ENCODE results near the gene ACO2.

ACO2 gene

DNA sequence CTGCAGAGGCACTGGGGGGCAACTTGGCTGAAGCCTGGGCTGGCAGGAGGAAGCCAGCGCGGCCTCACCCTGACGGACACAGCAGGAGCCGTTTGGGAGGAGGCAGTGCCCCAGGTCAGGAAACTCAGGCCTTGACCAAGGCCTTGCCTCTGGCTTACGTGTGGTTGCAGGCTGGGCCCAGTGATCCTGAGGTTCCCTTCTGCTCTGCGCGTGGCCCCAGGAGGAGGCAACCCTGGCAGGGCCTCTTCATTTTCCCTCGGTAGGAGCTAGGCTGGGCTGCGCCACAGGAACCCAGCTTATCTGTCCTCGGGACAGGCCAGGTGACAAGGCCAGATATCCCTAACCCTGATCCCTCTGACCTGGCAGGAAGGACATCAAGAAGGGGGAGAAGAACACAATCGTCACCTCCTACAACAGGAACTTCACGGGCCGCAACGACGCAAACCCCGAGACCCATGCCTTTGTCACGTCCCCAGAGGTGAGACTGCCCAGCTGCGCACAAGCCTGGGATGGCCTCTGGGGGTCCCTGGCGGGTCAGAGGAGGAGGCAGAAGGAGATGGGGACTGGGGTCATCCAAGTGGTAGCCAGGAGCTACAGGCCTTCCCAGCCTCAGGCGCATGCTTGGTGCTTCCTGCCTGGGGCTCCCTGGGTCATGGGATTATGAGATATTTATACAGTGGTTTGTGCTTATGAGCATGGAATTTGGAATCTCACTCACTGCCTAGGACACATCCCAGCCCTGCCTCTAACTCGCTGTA is 54.7 kb downstream of the ACO2 start:
- DNase-seq (ENCODE audit: low read depth) = no peak

DNA sequence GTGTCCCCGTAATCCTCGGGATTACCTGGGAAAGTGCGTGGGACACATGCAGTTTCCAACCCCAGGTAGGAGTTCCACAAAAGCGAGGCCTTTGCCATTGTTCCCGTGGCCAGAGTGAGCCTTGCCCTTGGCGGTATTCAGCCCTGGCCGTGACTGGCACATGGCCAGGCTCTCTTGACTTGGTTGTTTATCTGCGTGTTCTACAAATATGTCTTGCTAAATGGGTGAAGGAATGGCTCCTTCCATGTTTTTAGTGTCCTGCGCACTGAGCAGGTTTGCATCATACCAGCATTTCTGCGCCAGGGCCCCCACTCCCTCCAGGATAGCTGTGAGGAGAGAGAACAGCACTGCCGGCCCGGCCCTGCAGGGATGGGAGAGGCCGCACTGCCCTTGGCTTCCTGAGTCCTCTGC is 55.3 kb downstream of the ACO2 start:
- no peak for DNase-seq (ENCODE audit: low read depth)

DNA sequence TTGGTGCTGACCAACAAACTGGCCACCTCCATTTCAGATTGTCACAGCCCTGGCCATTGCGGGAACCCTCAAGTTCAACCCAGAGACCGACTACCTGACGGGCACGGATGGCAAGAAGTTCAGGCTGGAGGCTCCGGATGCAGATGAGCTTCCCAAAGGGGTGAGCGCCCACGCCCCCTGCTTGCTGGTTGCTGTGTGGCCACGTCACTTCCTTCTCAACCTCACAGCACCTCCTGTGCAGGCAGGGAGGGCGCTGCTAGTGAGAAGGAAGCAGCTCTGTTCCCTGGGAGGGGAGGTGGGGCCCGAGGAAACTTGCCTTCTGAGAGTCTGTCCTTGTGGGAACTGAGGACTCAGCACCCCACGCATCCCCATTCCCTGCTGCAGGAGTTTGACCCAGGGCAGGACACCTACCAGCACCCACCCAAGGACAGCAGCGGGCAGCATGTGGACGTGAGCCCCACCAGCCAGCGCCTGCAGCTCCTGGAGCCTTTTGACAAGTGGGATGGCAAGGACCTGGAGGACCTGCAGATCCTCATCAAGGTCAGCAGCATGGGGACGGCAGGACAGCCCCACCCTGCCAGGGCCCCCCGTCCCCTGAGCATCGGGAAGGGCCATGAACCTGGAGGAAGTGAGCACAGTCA is 56.0 kb downstream of the ACO2 start:
- DNase-seq (ENCODE audit: low read depth) = peak; percentile 48

DNA sequence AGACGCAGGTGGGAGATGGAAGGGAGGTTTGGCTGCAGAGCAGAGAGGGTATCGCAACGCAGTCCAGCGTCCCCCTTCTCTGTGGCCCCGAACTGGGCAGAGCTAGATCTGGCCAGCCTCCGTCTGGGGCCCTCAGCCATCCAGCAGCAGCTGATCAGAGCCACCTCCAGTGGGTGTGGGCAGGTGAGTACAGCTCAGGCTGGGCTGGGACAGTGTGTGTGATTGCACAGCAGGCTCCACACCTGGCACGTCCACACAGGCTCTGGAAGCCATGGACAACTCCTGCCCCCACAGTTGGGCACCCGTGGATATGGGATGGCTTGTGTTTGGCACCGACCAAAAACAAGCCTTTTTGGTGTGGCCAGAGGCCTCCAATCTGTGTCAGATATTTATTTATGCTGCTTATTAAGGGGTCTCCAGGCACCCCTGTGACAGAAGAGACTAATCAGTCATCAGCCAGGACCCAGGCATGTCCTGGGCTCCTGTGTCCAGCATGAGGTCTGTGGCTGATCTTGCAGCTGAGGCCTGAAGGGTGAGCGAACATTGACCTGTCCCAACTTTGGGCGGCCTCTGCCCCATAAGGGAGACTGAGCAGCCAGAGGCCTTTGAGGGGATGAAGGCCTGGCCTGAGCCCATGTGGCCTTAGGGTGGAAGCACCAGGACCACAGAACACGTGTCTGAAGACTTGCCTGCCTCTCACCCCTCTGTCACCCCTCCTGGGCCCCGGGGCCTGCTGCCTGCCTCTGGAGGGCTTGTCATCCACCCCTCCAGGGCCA is 56.7 kb downstream of the ACO2 start:
- no peak for DNase-seq (ENCODE audit: low read depth)

DNA sequence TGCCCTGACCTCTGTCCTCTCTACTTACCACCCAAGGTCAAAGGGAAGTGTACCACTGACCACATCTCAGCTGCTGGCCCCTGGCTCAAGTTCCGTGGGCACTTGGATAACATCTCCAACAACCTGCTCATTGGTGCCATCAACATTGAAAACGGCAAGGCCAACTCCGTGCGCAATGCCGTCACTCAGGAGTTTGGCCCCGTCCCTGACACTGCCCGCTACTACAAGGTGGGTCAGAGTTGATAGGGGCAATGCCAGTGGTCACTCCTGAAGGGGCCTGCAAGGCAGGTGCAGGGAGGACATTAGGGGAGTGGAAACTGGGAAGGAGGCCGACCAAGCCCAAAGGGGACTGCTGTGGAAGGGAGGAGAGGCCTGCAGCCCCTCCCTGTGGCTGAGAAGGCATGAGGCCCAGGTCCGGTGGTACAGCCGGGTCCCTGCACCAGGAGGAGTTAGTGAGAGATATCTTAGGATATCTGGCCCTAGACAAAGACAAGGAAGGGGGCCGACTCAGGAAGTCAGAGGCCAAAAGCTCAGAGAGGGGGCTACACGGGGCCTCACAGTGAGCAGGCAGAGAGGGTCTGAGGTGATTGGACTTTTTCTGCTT is 57.4 kb downstream of the ACO2 start:
- no peak for DNase-seq (ENCODE audit: low read depth)

DNA sequence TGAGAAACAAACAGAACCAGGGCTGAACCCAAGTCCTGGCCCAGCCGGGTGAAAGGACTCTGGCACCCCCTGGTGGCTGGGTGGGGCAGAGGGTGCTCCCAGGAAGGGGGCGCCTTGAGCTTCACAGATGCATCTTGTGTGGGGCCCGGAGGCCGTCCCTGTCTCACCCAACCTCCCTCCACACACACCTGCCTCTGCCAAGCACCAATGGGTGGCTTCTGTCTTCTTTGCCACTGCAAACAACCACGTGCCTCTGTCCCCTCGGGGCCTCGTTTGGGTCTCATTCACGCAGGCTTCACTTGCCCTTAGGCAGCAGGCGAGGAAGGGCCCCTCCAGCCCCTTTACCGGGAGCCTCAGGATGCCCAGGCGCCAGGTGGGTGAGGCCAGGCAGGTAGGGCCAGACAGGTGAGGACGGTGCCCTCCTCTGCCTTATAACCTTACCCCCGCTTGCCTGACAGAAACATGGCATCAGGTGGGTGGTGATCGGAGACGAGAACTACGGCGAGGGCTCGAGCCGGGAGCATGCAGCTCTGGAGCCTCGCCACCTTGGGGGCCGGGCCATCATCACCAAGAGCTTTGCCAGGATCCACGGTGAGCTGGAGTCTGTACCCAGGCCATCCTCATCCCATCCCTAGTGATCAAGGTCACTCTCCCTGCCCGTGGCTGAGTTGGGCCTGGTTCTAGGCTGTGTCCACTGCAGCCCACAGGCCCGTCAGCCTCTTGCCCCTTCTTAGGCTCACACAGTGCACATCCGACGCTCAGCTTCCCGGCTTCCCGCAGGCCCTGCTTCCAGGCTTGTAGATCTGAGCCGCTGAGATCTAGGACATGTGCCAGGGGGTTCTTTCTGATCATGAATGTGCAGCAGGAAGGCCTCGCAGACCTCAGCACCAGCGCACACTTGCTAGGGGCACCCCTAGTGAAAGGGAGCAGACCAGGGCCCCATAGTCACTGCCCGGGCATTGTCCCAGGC is 58.2 kb downstream of the ACO2 start:
- peak; percentile 46 for DNase-seq (ENCODE audit: low read depth)

DNA sequence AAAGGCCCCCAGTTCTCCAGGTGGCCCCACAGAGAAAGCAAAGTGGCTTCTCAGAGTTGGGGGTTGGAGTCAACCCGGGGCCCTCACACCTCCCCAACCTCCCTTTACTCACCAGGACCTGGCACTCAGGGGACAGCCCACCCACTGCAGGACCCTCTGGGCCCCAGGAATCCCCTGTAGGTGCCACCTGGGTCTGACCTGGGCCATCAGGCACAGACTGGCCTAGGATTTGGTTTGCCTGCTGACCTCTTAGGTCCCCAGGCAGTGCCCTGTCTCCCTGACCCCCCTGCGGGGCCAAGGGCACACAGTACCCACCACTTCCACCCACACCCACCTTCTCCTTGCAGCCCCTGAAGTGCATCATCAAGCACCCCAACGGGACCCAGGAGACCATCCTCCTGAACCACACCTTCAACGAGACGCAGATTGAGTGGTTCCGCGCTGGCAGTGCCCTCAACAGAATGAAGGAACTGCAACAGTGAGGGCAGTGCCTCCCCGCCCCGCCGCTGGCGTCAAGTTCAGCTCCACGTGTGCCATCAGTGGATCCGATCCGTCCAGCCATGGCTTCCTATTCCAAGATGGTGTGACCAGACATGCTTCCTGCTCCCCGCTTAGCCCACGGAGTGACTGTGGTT is 59.3 kb downstream of the ACO2 start:
- DNase-seq (ENCODE audit: low read depth) = no peak

DNA sequence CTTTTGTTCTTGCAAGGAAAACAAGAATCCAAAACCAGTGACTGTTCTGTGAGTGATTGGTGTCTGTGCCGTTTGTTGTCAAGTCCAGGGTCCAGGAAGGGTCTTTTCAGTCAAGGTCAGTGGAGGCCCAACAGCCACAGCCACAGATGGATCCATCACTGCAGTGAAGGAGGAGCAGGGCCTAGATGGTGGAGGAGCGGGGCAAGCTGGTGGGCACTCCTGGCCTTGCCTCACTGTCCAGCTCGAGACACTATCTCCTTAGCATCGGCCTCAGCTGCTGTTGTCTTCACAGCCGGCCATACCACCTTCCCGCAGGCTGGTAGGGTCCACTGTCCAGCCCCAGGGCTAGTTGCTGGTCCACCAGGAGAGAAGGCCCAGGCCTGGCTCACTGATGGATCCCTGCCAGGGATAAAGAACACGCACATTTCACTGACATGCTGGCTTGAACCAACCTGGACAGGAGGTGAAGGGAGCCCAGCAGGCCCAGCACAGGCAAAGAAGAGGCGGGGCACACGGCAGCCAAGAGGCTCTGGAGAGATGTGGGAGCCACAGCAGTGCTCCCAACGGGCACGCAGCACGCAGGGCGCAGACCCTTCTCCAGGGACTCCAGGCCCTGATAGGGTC is 60.1 kb downstream of the ACO2 start:
- DNase-seq (ENCODE audit: low read depth) = no peak

DNA sequence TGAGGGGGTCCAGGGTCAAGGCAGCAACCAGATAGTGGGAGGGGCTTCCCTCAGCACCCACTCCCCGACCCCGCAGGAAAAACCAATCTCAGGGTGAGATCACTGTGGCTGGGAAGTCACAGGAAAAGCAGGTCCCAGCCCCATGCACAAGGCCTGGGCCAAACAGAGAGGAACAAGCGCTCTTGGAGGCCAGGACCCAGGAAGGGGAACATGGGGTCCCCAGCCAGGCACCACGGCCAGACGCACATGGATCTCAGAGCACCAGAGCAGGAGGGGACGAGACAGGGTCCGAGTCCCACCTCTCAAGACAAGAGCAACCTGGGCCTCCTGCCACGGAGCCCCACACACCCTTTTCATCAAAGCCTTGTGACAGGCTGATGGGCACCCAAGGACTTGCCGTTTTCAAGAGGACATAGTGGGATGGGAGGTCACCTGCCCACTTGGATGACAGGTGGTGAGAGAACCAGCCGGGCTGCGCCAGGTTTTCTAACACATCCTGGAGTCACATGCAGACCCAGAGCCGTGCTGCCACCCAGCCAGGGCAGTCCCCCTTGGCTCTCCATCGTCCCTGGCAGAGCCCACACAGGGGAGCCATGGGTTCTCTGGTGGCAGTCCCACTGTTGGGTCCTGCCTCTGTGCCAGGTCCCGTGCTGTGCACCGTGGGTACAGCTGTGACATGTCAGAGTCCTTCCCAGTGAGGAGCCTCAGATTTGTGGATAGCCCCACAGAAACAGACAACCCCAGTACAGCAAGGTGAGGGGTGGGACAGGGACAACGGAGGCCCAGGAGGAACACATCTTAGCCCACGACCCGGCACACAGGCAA is 62.2 kb downstream of the ACO2 start:
- no peak for DNase-seq (ENCODE audit: low read depth)

DNA sequence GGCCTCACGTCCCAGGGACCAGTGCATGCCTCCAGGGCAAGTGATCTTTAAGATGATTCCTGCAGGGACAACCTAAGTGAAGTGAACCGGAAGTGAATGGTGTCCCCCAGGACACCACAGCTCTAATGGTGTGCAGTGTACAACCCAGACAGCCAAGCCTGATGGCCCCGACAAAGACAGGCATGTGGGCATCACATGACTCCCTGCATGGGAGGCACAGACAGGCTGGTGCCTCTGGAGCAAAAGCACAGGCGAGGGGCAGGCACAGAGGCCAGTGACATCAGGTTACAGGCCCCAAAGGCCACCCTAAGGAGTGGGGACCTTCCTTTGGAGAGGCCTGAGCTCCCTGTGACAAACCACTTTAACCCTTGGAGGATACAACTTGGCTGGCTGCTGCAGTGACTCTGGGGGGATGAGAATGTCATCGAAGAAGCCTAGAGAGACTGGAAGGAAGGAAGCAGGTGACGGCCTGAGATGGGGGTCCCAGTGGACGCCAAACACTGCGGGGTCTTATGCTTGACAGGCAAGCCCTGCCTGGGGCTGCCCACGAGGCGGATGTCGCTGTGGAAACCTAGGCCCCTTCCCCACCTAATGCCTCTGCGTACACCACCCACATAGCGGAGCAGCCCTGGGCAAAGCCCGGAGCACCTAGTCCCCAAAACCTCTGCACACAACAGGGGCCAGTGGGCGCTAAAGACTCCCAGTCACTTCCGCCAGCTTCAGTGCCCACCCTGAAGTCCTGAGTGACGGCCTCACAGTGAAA is 63.0 kb downstream of the ACO2 start:
- no peak for DNase-seq (ENCODE audit: low read depth)

DNA sequence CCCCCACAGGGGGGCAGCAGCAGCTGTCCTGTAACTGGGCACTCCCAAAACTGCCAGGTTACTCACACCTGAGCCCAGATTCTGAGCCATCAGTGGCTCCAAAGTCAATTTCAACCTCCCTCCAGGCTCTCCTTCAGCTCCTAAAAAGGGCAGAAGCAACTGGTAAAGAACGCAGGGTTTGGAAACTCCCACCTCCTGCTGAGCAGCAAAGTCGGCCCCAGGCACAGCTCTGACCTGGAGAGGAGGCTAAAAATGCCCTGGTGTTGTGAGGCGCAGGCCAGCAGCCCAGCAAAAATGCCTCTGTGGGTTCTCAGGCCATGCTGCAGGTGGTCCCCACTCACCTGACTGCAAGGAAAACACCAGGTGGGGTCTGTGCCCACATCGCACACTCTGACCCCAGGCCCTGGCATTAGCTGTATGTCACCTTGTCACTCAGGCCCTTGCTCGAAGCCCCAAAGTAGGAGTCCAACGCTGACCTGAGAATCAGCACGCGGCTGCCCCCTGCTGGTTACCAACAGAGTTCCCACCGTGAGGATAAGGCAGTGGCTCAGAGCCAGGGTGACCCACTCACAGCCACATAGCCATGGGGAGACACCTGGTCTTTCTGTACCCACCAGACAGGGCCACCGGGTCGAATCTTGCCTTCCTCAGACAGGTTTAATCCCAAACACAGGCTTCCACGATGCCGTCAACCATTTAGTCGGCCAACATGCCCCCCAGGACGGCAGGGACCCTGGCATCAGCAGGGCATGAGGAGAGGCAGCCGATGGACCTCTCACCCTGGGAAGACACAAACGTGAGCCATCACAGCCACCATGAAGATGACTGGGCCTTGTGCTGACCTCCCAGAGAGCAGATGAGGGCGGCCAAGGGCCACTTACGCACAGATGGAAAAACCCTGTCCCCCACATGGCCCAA is 64.2 kb downstream of the ACO2 start:
- peak; percentile 59 for DNase-seq (ENCODE audit: low read depth)

DNA sequence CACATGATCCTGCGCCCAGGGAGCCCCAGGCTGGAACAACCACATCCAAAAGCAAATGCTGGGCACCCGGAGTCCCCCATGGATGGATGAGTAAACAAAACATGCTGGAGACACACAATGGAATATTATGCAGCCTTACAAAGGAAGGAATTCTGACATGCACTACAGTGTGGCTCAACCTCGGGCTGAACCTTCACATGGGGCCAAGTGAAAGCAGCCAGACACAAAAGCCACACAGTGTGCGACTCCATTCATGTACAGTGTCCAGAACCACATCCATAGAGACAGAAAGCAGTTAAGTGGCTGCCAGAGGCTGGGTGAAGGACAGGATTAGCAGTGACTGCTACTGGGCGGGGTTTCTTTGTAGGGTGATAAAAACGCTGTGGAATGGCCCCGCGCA is 65.3 kb downstream of the ACO2 start:
- no peak for DNase-seq (ENCODE audit: low read depth)

DNA sequence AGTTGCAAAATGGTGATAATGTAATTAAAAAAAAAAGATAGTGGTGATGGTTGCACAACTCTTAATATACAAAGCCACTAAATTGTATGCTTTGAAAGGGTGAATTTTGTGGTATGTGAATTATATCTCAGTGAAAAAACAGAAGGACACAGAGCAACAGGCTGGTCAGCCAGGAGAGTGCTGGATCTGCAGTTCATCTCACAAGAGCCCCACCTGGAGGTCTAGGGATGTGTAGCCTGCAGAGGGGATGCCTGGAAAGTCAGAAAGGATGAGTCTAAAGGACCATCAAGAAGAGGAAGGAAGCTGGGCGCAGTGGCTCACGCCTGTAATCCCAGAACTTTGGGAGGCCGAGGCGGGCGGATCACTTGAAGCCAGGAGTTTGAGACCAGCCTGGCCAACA is 66.3 kb downstream of the ACO2 start:
- DNase-seq (ENCODE audit: low read depth) = no peak

DNA sequence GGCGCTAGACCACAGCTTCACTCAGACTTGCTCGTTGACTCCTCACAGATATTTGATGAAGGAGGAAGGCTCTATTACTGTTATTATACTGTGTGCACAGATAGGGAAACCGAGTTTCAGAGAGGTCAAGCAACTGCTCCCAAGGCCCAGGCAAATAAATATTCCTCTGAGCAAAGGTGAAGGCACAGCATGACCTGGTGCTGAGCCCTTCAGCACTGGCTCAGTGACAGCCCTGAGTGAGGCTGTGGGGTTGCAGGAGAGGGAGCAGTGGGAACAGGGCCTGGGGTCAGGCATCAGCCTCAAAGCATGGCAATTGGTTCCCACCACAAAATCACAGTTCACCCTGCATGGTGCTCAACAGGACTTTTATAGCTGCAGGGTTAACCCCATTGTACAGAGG is 68.3 kb downstream of the ACO2 start:
- DNase-seq (ENCODE audit: low read depth) = no peak

DNA sequence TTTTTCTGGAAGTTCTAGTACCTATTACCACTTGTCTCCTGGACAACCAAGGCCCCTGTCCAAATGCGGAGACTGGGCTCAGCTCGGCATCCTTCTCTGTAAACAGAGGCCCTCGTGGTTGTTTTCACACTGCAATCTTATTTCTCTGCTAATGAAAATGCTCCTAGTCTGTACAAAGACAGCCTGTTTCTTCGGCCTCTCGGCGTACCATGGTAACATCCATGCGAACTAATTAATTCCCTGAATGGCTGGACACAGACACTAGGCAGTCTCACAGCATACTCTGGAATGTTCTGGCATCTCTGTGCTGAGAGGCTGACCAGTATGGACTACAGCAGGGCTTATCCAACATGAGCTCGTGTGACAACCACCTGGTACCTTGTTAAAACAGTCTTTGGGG is 69.7 kb downstream of the ACO2 start:
- DNase-seq (ENCODE audit: low read depth) = no peak

DNA sequence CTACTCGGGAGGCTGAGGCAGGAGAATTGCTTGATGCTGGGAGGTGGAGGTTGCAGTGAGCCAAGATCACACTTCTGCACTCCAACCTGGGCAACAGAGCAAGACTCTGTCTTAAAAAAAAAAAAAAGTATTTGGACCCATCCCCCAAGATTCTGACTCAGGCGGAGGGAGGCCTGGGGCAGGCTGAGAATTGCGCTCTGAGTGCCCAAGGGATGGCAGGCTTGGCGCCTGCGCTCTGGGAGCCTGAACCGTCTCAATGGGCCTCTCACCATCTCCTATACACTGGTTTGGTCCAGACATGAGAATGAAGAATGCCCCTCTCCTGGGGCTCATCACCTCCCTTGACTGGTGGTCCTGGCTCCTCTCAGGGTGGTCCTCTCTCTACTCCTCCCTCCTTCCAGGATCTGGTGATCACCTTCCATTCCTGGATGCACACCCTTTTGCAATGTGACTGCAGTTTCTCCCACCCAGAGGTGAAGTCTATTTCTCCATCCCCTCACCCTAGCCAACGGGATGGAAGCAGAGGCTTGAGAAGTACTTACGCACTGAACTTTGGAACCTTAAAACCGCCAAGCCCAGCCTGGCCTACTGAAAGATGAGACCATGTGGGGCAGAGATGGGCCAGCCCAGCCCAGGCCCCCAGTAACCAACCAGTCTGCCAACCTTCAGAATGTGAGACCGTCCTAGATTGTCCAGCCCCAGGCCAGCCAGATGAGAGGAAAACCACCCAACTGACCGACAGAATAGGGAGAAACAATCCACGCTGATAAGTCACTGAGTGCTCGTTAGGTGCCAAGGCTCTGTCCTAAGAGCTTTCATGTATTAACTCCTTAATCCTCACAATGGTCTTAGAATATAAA is 70.5 kb downstream of the ACO2 start:
- no peak for DNase-seq (ENCODE audit: low read depth)

DNA sequence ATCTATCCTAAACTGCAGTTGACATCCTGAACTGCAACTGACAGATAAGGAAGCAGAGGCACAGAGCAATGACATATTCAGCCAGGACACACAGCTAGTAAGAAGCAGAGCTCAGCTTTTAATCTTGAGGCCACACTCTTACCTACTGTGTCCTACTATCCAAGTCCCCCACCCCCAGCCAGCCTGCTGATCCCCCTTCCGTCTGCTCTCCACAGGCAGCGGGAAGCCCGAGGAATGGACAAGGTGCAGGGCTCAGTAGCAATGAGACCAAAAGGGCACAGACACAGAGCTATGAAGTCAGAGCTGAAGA is 71.0 kb downstream of the ACO2 start:
- DNase-seq (ENCODE audit: low read depth) = no peak

Data from stimulated activated CD8-positive, alpha-beta memory T cell treated with anti-CD3 and anti-CD28 coated beads, Interleukin-4, amount 100 ng/mL, for 24 hours (primary cell).